Gastrocnemius medialis (tissue), 4 donors: ENCODE results near the gene RELCH. TPM values are rescaled to one million over a fixed set of nuclear protein-coding genes. Genes with fewer than 3 reads are reported as not detected.

Experiments used
- ATAC-seq, 2 donors: fragments of 150-250 bp; one replicate each; pipeline ENCODE4 v1.9.1; 2016
- DNase-seq, 2 donors: peaks; one replicate each; pipeline ENCODE4 v3.0.0-alpha.2; 2019
- H3K27ac ChIP-seq, 4 donors: fragments of 200-600 bp; sonication (generic); 1 replicate in 1 of 4; 2 replicates in 3 of 4; pipeline ENCODE4 v1.5.1; 2016 to 2018; ENCODE audit warnings: mild to moderate bottlenecking in 2 of 4, moderate library complexity in 1 of 4
- H3K27me3 ChIP-seq, 3 donors: fragments of 200-600 bp; sonication (generic) in 2 of 3; 1 replicate in 1 of 3; 2 replicates in 2 of 3; pipeline versions ENCODE4 v1.5.1 to v1.6.0; 2016 to 2019; ENCODE audit warnings: mild to moderate bottlenecking in 1 of 3, moderate library complexity in 1 of 3
- H3K36me3 ChIP-seq, 2 donors: fragments of 200-600 bp; sonication (generic) in 1 of 2; one replicate each; pipeline ENCODE4 v1.5.1; 2017 to 2018
- H3K4me1 ChIP-seq, 2 donors: fragments of 200-600 bp; sonication (generic) in 1 of 2; one replicate each; pipeline ENCODE4 v1.5.1; 2016 to 2017; ENCODE audit warnings: mild to moderate bottlenecking in 2 of 2
- H3K4me3 ChIP-seq, 4 donors: fragments of 200-600 bp; sonication (generic) in 3 of 4; 1 replicate in 1 of 4; 2 replicates in 3 of 4; pipeline ENCODE4 v1.5.1; 2016 to 2019; ENCODE audit warnings: mild to moderate bottlenecking in 2 of 4
- H3K9me3 ChIP-seq, 3 donors: fragments of 200-600 bp; sonication (generic) in 2 of 3; 1 replicate in 1 of 3; 2 replicates in 2 of 3; pipeline ENCODE4 v1.5.1; 2016 to 2019
- POLR2A ChIP-seq, 2 donors: fragments of 450-650 bp; IDR thresholded peaks; one replicate each; pipeline ENCODE4 v1.6.1; 2017; ENCODE audit warnings: antibody characterized with exemption in 2 of 2, mild to moderate bottlenecking in 2 of 2, moderate library complexity in 2 of 2
- in situ Hi-C, 4 donors: fragments of 200-750 bp; cut with MboI; loops; one replicate each; pipeline versions ENCODE4 v1.15.0 to v1.8.0; 2017; ENCODE audit warnings: low sequenced_read_pairs in 4 of 4
- intact Hi-C: fragments of 100-400 bp; cut with DNase I; formaldehyde crosslinking; loops from one replicate; pipeline ENCODE4 v1.15.1; 2023; ENCODE audit warnings: low total_unique reads
- total RNA-seq, 4 donors: library from RNA; depleted of rRNA; stranded (reverse); fragments of >200 nt; gene quantifications; one replicate each; pipeline versions ENCODE4 v1.1.0 to v1.2.3, GENCODE V29; 2016
- TF ChIP-seq, protein P1 (sequence below), 5 experiments: fragments of 450-650 bp in 3 of 5; fragments of 200-600 bp in 2 of 5; sonication (generic) in 2 of 5; IDR thresholded peaks in 4 of 5; conservative IDR thresholded peaks in 1 of 5; 1 replicate in 4 of 5; 2 replicates in 1 of 5; pipeline ENCODE4 v1.5.1; 2016 to 2019; ENCODE audit warnings: antibody characterized with exemption in 5 of 5, mild to moderate bottlenecking in 3 of 5, moderate library complexity in 3 of 5

Gene RELCH
- total RNA-seq, 4 donors from 2014 or later, result 8.4 to 16.8 (median 12.6) TPM

DNA sequence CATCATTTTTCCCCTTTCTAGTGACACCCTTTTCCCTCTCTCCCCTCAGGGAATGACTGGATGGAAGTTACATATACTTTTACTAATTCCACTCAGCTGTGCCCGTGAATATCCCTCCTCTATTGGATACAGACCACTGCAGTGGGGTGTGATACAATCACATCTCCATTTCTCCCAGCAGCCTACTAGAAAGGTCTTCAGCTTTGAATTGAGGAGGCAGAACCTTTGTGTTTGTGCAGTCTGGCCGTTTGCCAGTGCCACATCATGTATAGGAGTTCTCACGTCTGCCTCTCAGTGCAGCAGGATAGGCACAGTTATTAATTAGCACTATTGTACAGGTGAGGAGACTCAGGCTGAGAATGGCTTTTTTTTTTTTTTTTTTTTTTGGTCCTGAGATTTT is 154.4 kb downstream of the RELCH start:
- no peak overlapping the region for H3K27ac ChIP-seq
- no peaks in the 10 kb centered on the region for H3K9me3 ChIP-seq
- no peaks in the 10 kb centered on the region for H3K4me1 ChIP-seq
- intact Hi-C loops, result no loop called here
- TF ChIP-seq POLR2A (IDR thresholded peaks at IDR 0.05), result no peak
- TF ChIP-seq, protein P1, sequence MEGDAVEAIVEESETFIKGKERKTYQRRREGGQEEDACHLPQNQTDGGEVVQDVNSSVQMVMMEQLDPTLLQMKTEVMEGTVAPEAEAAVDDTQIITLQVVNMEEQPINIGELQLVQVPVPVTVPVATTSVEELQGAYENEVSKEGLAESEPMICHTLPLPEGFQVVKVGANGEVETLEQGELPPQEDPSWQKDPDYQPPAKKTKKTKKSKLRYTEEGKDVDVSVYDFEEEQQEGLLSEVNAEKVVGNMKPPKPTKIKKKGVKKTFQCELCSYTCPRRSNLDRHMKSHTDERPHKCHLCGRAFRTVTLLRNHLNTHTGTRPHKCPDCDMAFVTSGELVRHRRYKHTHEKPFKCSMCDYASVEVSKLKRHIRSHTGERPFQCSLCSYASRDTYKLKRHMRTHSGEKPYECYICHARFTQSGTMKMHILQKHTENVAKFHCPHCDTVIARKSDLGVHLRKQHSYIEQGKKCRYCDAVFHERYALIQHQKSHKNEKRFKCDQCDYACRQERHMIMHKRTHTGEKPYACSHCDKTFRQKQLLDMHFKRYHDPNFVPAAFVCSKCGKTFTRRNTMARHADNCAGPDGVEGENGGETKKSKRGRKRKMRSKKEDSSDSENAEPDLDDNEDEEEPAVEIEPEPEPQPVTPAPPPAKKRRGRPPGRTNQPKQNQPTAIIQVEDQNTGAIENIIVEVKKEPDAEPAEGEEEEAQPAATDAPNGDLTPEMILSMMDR (IDR thresholded peaks at IDR 0.05 in 4 of 5, conservative IDR thresholded peaks at IDR 0.05 in 1 of 5), result no peak
- H3K27me3 ChIP-seq, result no peaks in the 10 kb centered on the region
- no peak for DNase-seq
- no peak overlapping the region for H3K4me3 ChIP-seq
- in situ Hi-C loops, result no loop called here
- no peaks in the 10 kb centered on the region for H3K36me3 ChIP-seq
- no peak for ATAC-seq

DNA sequence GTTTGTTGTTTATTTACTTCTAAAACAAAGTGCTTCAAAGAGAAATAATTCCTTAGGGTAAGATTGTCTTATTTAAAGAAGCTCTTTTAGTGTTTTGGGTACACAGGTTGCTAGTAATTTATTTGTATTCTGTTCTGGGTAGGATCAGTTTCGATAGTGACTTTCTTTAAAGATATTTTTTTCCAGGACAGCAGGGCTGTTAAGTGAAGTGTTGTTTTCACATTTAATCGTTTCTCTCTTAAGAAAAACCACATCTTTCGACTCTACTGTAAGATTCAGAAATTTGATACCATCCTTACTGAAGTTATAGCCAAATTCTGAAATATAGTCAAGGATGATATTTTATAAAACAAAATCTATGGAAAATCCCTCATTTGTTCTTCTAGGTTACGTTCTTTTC is 155.8 kb downstream of the RELCH start:
- Histone ChIP-seq H3K36me3 (no peaks in the 10 kb centered on the region), H3K4me1 (no peaks in the 10 kb centered on the region), H3K27me3 (no peaks in the 10 kb centered on the region), H3K4me3 (no peak overlapping the region), H3K9me3 (no peaks in the 10 kb centered on the region), H3K27ac (no peak overlapping the region)
- no peak for TF ChIP-seq POLR2A (IDR thresholded peaks at IDR 0.05)
- TF ChIP-seq, protein P1 (IDR thresholded peaks at IDR 0.05 in 4 of 5, conservative IDR thresholded peaks at IDR 0.05 in 1 of 5), result no peak
- in situ Hi-C loops, result no loop called here
- ATAC-seq (no peak), DNase-seq (no peak)
- intact Hi-C loops, result no loop called here

DNA sequence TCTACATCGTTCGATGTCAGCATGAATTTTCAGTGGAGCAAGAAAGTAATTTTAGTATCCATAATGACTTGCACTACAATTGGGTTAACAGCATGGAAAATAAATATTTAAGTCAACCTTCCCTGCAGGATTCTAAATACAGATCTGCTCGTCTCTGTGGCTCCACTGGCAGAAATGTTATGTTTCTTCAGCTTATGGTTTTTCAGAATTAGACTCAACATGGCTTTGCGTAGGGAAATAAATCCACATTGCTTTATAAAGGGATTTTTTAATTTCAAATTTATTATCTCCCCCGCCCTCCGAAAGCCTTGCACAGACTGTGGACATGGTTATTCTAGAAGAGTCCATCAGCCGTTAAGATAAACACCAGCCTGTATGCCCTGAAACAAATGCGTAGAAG is 156.3 kb downstream of the RELCH start:
- Histone ChIP-seq H3K27me3 (no peaks in the 10 kb centered on the region), H3K9me3 (no peaks in the 10 kb centered on the region), H3K4me1 (no peaks in the 10 kb centered on the region), H3K27ac (no peak overlapping the region), H3K36me3 (no peaks in the 10 kb centered on the region), H3K4me3 (no peak overlapping the region)
- no peak for ATAC-seq
- intact Hi-C loops, result no loop called here
- in situ Hi-C loops, result no loop called here
- DNase-seq, result no peak
- TF ChIP-seq, protein P1 (IDR thresholded peaks at IDR 0.05 in 4 of 5, conservative IDR thresholded peaks at IDR 0.05 in 1 of 5), result no peak
- no peak for TF ChIP-seq POLR2A (IDR thresholded peaks at IDR 0.05)

DNA sequence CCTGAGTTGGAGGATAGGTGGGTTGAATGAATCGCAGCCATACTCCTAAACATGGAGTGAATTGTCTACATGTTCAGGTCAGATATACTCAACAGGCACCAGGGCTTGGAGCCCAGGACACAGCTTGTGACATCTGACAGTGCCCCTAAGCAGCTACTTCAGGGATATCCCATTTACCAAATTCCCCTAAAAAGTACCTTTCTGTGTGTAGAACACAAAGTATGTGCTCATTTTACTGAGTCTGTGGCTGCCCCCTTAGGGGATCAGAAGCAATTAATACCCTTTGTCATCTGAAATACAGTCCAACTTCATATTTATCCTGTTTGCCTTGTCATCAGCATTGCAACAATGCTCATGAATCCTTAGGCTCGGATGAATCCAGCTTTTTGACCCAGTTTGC is 158.9 kb downstream of the RELCH start:
- no peaks in the 10 kb centered on the region for H3K4me1 ChIP-seq
- no peaks in the 10 kb centered on the region for H3K27me3 ChIP-seq
- no peak for TF ChIP-seq POLR2A (IDR thresholded peaks at IDR 0.05)
- TF ChIP-seq, protein P1 (IDR thresholded peaks at IDR 0.05 in 4 of 5, conservative IDR thresholded peaks at IDR 0.05 in 1 of 5), result no peak
- intact Hi-C loops (no loop called here), in situ Hi-C loops (no loop called here)
- no peak for ATAC-seq
- no peak for DNase-seq
- H3K4me3 ChIP-seq, result no peak overlapping the region
- H3K9me3 ChIP-seq, result no peaks in the 10 kb centered on the region
- no peaks in the 10 kb centered on the region for H3K36me3 ChIP-seq
- no peak overlapping the region for H3K27ac ChIP-seq

DNA sequence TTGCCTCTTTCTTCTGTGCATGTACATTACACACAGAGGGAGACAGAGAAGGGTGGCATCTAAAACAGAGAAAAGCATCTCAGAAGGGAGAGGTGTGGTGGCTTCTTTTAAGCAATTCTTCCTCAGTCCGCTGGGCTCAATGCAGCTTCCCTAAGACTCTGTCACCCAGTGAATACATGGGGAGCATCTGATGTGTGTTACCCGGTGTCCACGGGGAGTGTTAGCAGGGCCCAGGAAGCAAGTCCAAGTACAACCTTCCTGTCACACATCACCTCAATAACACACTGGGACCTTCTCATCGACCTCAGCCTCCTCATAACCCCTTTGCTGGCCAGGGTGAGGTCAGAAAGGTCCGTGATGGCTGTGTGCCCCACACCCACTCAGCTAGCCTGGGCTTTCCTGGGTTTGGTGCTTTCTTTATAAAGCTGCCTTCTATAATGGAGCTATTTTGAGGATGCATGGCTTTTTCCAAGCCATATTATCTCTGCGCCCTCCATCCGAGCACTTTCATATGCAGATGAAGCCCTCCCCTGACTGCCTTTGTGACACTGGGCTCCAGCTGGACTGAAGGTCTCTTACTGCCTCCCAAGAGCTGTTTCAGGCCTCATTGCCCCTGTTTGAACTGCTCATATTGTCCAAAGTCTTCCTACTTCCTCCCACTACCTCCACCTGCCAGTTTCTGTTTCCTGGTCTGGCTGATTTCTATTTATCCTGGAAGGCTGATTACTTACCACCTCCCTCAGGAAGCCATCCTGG is 159.5 kb downstream of the RELCH start:
- ATAC-seq (no peak), DNase-seq (no peak)
- no peaks in the 10 kb centered on the region for H3K36me3 ChIP-seq
- no peaks in the 10 kb centered on the region for H3K27me3 ChIP-seq
- no peak overlapping the region for H3K27ac ChIP-seq
- TF ChIP-seq, protein P1 (IDR thresholded peaks at IDR 0.05 in 4 of 5, conservative IDR thresholded peaks at IDR 0.05 in 1 of 5), result no peak
- TF ChIP-seq POLR2A (IDR thresholded peaks at IDR 0.05), result no peak
- H3K9me3 ChIP-seq, result no peaks in the 10 kb centered on the region
- no peaks in the 10 kb centered on the region for H3K4me1 ChIP-seq
- intact Hi-C loops, result no loop called here
- H3K4me3 ChIP-seq, result no peak overlapping the region
- in situ Hi-C loops, result no loop called here
